Mucosa of stomach (tissue), 1 donor: Measurements from ENCODE around the gene KXD1.

Experiments used
- H3K27me3 ChIP-seq: one replicate; pipeline ENCODE4 v1.7.0; 2013; ENCODE audit warnings: mild to moderate bottlenecking, low read length; ENCODE audit not compliant: control insufficient read depth, insufficient read depth
- H3K36me3 ChIP-seq: one replicate; pipeline ENCODE4 v1.7.0; 2013; ENCODE audit warnings: low read length; ENCODE audit not compliant: control insufficient read depth, insufficient read depth
- H3K4me1 ChIP-seq: one replicate; pipeline ENCODE4 v1.7.0; 2013; ENCODE audit warnings: mild to moderate bottlenecking, low read length; ENCODE audit not compliant: control insufficient read depth, insufficient read depth
- H3K4me3 ChIP-seq: one replicate; pipeline ENCODE4 v1.7.0; 2013; ENCODE audit warnings: low read length
- H3K9ac ChIP-seq: one replicate; pipeline ENCODE4 v1.7.0; 2013; ENCODE audit warnings: mild to moderate bottlenecking, low read length, moderate library complexity
- H3K9me3 ChIP-seq: one replicate; pipeline ENCODE4 v1.7.0; 2013; ENCODE audit warnings: mild to moderate bottlenecking, low read length, moderate library complexity; ENCODE audit not compliant: control insufficient read depth
- donor health status: Pancreatic carcinoma.

Gene KXD1

GRCh38 chr19:18608805-18609716 is 51.4 kb downstream of the KXD1 start:
- Histone ChIP-seq H3K4me3 (no peak overlapping the region), H3K36me3 (no peaks in the 10 kb centered on the region), H3K9me3 (no peaks in the 10 kb centered on the region), H3K27me3 (peaks cover 91% of the 10 kb centered on the region), H3K9ac (no peak overlapping the region), H3K4me1 (peaks cover 15% of the 10 kb centered on the region)

- H3K9ac ChIP-seq = no peak overlapping the region
- no peak overlapping the region for H3K4me3 ChIP-seq
- no peaks in the 10 kb centered on the region for H3K9me3 ChIP-seq
- H3K27me3 ChIP-seq = peaks cover 91% of the 10 kb centered on the region
- peaks cover 15% of the 10 kb centered on the region for H3K4me1 ChIP-seq
- H3K36me3 ChIP-seq = no peaks in the 10 kb centered on the region
Observed at GRCh38 chr19:18609717-18610051, 52.0 kb downstream of the KXD1 start.

GRCh38 chr19:18610245-18610555 is 52.5 kb downstream of the KXD1 start:
- peaks cover 15% of the 10 kb centered on the region for H3K4me1 ChIP-seq
- H3K4me3 ChIP-seq = no peak overlapping the region
- no peak overlapping the region for H3K9ac ChIP-seq
- H3K9me3 ChIP-seq = no peaks in the 10 kb centered on the region
- H3K27me3 ChIP-seq = peaks cover 91% of the 10 kb centered on the region
- H3K36me3 ChIP-seq = no peaks in the 10 kb centered on the region

- no peak overlapping the region for H3K4me3 ChIP-seq
- H3K4me1 ChIP-seq = peaks cover 15% of the 10 kb centered on the region
- no peak overlapping the region for H3K9ac ChIP-seq
- H3K27me3 ChIP-seq = peaks cover 90% of the 10 kb centered on the region
- no peaks in the 10 kb centered on the region for H3K36me3 ChIP-seq
- no peaks in the 10 kb centered on the region for H3K9me3 ChIP-seq
Observed at GRCh38 chr19:18610556-18611326, 53.1 kb downstream of the KXD1 start.

DNA sequence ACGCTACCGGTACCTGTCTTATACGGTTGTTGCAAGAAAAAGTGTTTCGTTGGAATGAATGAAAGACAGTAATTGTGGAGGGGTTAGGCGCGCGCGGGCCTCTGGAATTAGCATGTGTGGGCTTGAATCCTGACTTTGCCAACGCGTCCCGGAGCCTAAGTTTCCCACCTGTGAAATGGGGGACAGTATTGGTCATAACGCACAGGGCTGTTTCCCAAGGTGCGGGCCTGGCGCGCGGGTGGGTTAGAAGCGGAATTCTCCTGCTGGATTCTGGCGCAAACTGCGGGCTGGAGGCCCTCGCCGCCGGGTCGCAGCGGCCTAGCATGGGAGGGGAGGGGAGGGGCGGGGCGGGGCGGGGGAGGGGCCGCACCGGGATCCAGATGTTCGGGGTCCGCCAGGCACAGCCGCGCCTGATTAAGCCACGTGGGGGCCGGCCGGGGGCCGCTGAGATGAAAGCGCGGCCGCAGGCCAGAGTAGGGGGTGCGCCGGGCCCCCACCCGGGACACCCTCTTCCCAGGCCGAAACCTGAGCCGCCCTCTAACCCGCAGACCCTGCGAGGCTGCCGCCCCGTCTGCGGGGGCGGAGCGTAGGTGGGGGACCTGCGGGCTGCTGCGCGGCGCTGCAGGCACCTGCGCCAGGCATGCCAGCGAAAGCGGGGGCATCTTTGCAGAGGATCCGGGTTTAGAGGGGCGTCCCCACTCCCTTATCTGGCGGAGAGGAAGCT is 53.8 kb downstream of the KXD1 start:
- peaks cover 89% of the 10 kb centered on the region for H3K27me3 ChIP-seq
- H3K36me3 ChIP-seq = no peaks in the 10 kb centered on the region
- no peak overlapping the region for H3K9ac ChIP-seq
- no peaks in the 10 kb centered on the region for H3K9me3 ChIP-seq
- H3K4me1 ChIP-seq = peaks cover 15% of the 10 kb centered on the region
- H3K4me3 ChIP-seq = no peak overlapping the region

- H3K9ac ChIP-seq = no peak overlapping the region
- H3K4me1 ChIP-seq = peaks cover 15% of the 10 kb centered on the region
- H3K9me3 ChIP-seq = no peaks in the 10 kb centered on the region
- no peaks in the 10 kb centered on the region for H3K36me3 ChIP-seq
- no peak overlapping the region for H3K4me3 ChIP-seq
- peaks cover 91% of the 10 kb centered on the region for H3K27me3 ChIP-seq
Observed at GRCh38 chr19:18612051-18612771, 54.5 kb downstream of the KXD1 start.

GRCh38 chr19:18612772-18613588 is 55.3 kb downstream of the KXD1 start, which contains the start of gene TMEM59L:
TSS of gene TMEM59L (plus strand) at chr19:18612870. CDS start at chr19:18612959, 89 bp downstream.
- Histone ChIP-seq H3K9ac (no peak within 1 kb of the TSS), H3K27me3 (peaks cover 91% of the 10 kb centered on the region)

DNA sequence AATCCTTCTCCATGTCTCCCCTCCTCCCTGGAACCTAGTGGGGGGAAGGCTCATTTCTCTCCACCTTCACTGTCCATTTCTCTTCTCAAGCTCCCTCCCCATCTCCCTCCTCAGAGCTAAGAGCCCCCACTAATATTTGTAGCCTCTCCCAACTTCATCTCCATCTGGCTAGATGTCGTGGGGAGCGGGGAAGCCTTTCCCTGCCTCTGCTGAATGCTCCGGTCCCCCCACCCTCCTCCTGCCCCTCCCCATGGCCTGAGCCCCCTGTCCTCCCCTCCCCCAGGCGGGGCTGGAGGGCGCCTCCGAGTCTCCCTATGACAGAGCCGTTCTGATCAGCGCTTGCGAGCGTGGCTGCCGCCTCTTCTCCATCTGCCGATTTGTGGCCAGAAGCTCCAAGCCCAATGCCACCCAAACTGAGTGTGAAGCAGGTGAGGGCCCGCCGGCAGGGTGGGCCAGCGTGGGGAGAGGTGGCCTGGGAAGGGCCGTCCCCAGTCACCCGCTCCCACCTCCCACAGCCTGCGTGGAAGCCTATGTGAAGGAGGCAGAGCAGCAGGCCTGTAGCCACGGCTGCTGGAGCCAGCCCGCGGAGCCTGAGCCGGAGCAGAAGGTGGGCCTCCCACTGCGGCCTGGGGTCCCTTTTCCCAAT is 56.0 kb downstream of the KXD1 start:
- H3K9ac ChIP-seq = no peak overlapping the region
- peaks cover 12% of the 10 kb centered on the region for H3K4me1 ChIP-seq
- H3K36me3 ChIP-seq = no peaks in the 10 kb centered on the region
- no peak overlapping the region for H3K4me3 ChIP-seq
- H3K9me3 ChIP-seq = no peaks in the 10 kb centered on the region
- H3K27me3 ChIP-seq = peaks cover 83% of the 10 kb centered on the region

More at GRCh38 chr19:18612772-18613588, 55.3 kb downstream of the KXD1 start, which contains the start of gene TMEM59L:
- Histone ChIP-seq H3K9me3 (no peaks in the 10 kb centered on the region), H3K4me3 (no peak within 1 kb of the TSS), H3K4me1 (peaks cover 12% of the 10 kb centered on the region), H3K36me3 (no peaks in the 10 kb centered on the region)

DNA sequence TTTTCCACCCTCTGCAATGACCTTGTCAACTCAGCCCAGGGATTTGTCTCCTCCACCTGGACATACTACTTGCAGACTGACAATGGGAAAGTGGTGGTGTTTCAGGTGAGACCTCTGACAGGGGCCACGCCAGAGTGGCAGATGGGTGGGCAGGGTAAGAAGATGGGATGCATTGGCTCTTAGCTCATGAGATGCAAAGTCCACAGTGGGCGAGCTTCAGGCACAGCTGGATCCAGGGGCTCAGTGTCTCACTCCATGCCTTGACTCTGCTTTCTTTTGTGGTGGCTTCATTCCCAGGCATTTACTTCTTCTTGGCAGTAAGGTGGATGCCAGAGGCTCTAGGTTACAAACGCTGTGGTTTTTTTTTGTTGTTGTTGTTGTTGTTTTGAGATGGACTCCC is 58.4 kb downstream of the KXD1 start:
- Histone ChIP-seq H3K9ac (no peak overlapping the region), H3K27me3 (peaks cover 60% of the 10 kb centered on the region), H3K4me3 (no peak overlapping the region), H3K36me3 (no peaks in the 10 kb centered on the region), H3K4me1 (peaks cover 12% of the 10 kb centered on the region), H3K9me3 (no peaks in the 10 kb centered on the region)

GRCh38 chr19:18617562-18617961 is 59.9 kb downstream of the KXD1 start:
- Histone ChIP-seq H3K36me3 (no peaks in the 10 kb centered on the region), H3K4me3 (no peak overlapping the region), H3K9ac (no peak overlapping the region), H3K4me1 (peaks cover 5% of the 10 kb centered on the region), H3K27me3 (peaks cover 47% of the 10 kb centered on the region), H3K9me3 (no peaks in the 10 kb centered on the region)
